Measurements from ENCODE around the gene IP6K2.

IP6K2 gene

DNA sequence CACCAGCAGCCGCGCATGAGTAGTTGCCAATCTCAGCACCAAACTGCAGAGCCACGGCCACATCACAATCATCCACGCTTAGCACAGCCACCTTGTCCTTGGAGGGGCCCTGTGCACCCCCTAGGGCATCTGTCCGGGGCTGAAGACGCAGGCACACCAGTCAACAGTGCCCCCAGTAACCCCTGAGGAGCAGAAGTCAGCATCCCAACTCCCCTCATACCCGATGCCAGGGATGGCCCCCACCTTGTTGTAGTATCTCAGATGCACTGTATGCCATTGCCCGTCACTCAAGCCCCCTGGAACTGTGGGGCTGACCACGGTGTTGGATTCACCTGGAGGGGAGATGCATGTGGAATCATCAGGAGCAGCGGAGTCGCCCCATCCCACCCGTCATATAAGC lies 62.0 kb downstream of the IP6K2 start:
- DNase-seq (ENCODE audit: low read depth), result no peak
- TF ChIP-seq, protein P1, sequence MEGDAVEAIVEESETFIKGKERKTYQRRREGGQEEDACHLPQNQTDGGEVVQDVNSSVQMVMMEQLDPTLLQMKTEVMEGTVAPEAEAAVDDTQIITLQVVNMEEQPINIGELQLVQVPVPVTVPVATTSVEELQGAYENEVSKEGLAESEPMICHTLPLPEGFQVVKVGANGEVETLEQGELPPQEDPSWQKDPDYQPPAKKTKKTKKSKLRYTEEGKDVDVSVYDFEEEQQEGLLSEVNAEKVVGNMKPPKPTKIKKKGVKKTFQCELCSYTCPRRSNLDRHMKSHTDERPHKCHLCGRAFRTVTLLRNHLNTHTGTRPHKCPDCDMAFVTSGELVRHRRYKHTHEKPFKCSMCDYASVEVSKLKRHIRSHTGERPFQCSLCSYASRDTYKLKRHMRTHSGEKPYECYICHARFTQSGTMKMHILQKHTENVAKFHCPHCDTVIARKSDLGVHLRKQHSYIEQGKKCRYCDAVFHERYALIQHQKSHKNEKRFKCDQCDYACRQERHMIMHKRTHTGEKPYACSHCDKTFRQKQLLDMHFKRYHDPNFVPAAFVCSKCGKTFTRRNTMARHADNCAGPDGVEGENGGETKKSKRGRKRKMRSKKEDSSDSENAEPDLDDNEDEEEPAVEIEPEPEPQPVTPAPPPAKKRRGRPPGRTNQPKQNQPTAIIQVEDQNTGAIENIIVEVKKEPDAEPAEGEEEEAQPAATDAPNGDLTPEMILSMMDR (conservative IDR thresholded peaks at IDR 0.05; ENCODE audit: low read length), result no peak
- no peak overlapping the region for H3K4me3 ChIP-seq (ENCODE audit: low read length)

DNA sequence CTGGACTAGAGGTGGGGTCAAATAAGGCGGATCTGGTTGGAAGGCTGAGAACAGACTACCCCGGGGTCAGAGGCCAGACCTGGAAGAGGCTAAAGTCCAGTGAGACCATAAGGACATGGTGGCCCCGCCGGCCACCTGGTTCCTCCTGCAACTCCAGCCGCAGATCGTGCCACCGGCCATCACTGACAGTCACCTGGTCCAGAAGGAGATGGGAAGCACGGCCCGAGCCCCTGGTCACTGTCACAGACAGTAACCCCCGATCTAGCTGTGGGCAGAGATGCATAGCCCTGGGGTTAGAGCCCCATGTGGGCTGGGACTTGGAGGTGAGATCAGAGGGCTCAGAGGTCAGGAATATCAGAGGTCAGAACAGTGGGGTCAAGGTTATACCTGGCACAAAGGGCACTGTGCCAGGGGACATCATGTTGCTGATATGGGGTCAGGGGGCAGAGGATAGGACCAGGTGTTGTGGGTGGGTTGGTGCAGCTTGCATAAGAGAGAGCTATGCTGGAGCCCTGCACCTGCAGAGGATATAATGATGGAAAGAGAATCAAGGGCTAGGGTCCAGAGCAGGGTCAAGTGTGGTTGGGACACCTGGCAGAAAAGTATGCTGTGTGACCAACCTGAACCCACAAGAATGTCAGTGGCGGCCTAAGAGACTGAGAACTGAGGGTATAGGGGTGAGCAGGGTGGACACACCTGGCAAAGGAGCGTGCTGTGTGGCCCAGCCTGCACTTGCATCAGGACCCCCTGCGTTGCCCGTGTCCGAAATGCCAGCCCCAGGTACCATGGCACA lies 63.9 kb downstream of the IP6K2 start:
- TF ChIP-seq, protein P1 (conservative IDR thresholded peaks at IDR 0.05; ENCODE audit: low read length), result no peak
- H3K4me3 ChIP-seq (ENCODE audit: low read length), result no peak overlapping the region
- no peak for DNase-seq (ENCODE audit: low read depth)

- no peak overlapping the region for H3K4me3 ChIP-seq (ENCODE audit: low read length)
- TF ChIP-seq, protein P1 (conservative IDR thresholded peaks at IDR 0.05; ENCODE audit: low read length), result no peak
- DNase-seq (ENCODE audit: low read depth), result no peak
Measured at GRCh38 chr3:48651771-48652170, 65.2 kb downstream of the IP6K2 start.

GRCh38 chr3:48650723-48651122 lies 66.3 kb downstream of the IP6K2 start:
- TF ChIP-seq, protein P1 (conservative IDR thresholded peaks at IDR 0.05; ENCODE audit: low read length), result no peak
- no peak for DNase-seq (ENCODE audit: low read depth)
- no peak overlapping the region for H3K4me3 ChIP-seq (ENCODE audit: low read length)

DNA sequence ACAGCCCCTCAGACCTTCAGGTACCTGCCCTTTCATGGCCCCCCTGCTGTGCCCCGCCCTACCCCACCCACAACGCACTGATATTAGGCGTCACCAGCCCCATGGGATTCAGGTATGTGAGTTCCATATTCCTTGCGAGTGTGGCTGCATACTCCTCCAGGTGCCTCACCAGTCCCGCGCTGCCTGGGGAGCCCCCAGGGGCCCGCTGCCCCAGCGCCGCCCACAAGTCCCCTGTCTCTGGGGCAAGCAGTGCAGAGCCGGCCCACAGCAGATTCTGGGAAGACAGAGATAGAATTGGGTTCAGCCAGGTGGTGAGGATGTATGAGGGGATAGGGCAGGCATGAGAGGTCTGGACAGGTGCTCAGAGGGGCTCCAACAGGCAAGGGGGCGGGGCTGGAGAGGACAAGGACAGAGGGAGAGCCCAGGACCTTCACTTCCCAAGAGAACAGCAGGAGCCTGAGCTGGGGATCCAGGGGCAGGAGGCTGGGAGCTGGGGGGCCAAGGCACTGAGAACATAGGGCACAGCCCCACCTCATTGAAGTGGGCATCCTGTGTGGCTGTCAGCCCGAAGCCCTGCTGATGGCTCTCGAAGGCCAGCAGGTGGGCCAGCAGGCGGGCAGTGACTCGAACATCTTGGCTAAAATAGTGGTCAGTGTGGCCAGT lies 68.7 kb downstream of the IP6K2 start:
- no peak for DNase-seq (ENCODE audit: low read depth)
- TF ChIP-seq, protein P1 (conservative IDR thresholded peaks at IDR 0.05; ENCODE audit: low read length), result no peak
- H3K4me3 ChIP-seq (ENCODE audit: low read length), result no peak overlapping the region

GRCh38 chr3:48647714-48648113 lies 69.3 kb downstream of the IP6K2 start:
- TF ChIP-seq, protein P1 (conservative IDR thresholded peaks at IDR 0.05; ENCODE audit: low read length), result no peak
- H3K4me3 ChIP-seq (ENCODE audit: low read length), result no peak overlapping the region

More at GRCh38 chr3:48647714-48648113, 69.3 kb downstream of the IP6K2 start:
- DNase-seq (ENCODE audit: low read depth), result no peak
